Measurements from ENCODE around the gene SLC45A1. TPM values are rescaled to one million over a fixed set of nuclear protein-coding genes. Genes with fewer than 3 reads are reported as not detected.

The SLC45A1 gene
- total RNA-seq, 4 donors from 2014 or later: 0.84 to 4.1 (median 2.7) TPM

DNA sequence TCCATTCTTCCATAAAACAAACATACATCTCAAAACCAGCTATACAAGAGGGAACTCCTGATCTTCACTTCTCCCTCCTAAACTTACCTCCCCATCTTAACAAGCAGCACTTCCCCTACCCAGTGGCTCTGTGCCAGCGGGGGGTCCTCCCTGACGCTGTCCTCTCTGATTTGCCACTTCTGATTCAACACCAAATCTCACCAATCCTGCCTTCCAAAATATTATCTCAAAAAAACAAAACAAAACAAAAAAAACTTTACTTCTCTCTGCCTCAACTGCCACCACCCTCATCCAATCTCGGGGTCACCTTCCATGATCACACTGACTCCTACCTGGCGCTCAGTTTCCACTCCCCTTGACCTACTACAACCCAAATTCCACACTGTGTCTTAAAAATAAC lies 72.8 kb downstream of the SLC45A1 start:
- DNase-seq (ENCODE audit: low spot score) (no peak), ATAC-seq (ENCODE audit: low FRiP score) (no peak)
- TF ChIP-seq, protein P1, sequence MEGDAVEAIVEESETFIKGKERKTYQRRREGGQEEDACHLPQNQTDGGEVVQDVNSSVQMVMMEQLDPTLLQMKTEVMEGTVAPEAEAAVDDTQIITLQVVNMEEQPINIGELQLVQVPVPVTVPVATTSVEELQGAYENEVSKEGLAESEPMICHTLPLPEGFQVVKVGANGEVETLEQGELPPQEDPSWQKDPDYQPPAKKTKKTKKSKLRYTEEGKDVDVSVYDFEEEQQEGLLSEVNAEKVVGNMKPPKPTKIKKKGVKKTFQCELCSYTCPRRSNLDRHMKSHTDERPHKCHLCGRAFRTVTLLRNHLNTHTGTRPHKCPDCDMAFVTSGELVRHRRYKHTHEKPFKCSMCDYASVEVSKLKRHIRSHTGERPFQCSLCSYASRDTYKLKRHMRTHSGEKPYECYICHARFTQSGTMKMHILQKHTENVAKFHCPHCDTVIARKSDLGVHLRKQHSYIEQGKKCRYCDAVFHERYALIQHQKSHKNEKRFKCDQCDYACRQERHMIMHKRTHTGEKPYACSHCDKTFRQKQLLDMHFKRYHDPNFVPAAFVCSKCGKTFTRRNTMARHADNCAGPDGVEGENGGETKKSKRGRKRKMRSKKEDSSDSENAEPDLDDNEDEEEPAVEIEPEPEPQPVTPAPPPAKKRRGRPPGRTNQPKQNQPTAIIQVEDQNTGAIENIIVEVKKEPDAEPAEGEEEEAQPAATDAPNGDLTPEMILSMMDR (IDR thresholded peaks at IDR 0.05): no peak

DNA sequence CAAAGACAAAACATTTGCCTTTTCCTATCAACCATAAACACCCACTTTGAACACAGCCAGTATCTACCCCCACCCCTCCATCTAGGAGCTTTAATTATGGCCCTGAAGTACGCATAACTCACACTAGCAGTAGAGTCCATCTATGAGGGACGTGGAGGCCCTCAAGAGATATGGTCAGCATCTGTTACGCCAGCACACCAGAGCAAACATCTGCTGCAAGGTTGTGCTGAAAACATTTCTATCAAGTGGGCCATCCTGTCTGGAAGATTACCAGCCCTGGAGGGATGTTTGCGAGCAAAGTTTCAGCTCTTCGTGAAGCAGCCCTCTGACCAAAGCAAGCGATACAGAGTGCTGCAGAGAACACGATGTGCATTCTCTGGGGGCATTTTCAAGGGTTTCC lies 74.6 kb downstream of the SLC45A1 start:
- TF ChIP-seq, protein P1 (IDR thresholded peaks at IDR 0.05): no peak
- ATAC-seq (ENCODE audit: low FRiP score): no peak
- no peak for DNase-seq (ENCODE audit: low spot score)

Small RNA genes within 50 kb of the gene (small RNA-seq; reads per million reads assigned to genes)
- gene RF00019 (not detected), gene RNU6-991P (not detected)
